Fibroblast of lung (primary cell): ENCODE measurements around the gene SURF6.

ENCODE experiments used
- CTCF ChIP-seq, 2 donors: IDR thresholded peaks in 1 of 2; conservative IDR thresholded peaks in 1 of 2; 1 replicate in 1 of 2; 2 replicates in 1 of 2; pipeline ENCODE4 v1.5.1; 2011 to 2012; ENCODE audit warnings: low read length in 2 of 2, control low read depth in 1 of 2, inconsistent platforms in 1 of 2, low read depth in 1 of 2, mild to moderate bottlenecking in 1 of 2
- EZH2 ChIP-seq: IDR thresholded peaks from 2 replicates; pipeline ENCODE4 v1.5.1; 2012; ENCODE audit warnings: low read length, control low read depth, mild to moderate bottlenecking; ENCODE audit errors: missing control alignments

- no peak for TF ChIP-seq CTCF (conservative IDR thresholded peaks at IDR 0.05 in 1 of 2, IDR thresholded peaks at IDR 0.05 in 1 of 2; ENCODE audit: low read depth in 1 of 2, low read length in 2 of 2)
- no peak for TF ChIP-seq EZH2
Measured at GRCh38 chr9:133361507-133362092, 25.6 kb upstream of the SURF6 start.
